Activated effector memory CD4-positive, alpha-beta T cell treated with anti-CD3 and anti-CD28 coated beads, Interleukin-2, amount 50 U/mL, for 16 hours (primary cell): ENCODE data around the gene ELN.
"Not testable (repeated sequence)": the region's sequence is repeated elsewhere in the genome, so short reads cannot be mapped to it uniquely, and the experiment has no call there.

Source experiments
- DNase-seq: peaks from one replicate; pipeline ENCODE4 v3.0.0-alpha.2; 2020

The ELN gene

GRCh38 chr7:74044366-74045350 is 16.7 kb downstream of the ELN start:
- no peak for DNase-seq

- DNase-seq, result not testable (repeated sequence)
These were observed 18.6 kb downstream of the ELN start for GRCh38 chr7:74046581-74046980.

GRCh38 chr7:74047804-74048380 is 19.9 kb downstream of the ELN start:
- DNase-seq, result no peak

- no peak for DNase-seq
These were observed 21.1 kb downstream of the ELN start for GRCh38 chr7:74048999-74049599.

- DNase-seq, result no peak
These were observed 22.2 kb downstream of the ELN start for GRCh38 chr7:74049997-74050798.

GRCh38 chr7:74051193-74051592 is 23.2 kb downstream of the ELN start:
- no peak for DNase-seq

GRCh38 chr7:74051629-74052410 is 23.8 kb downstream of the ELN start:
- no peak for DNase-seq

- DNase-seq, result no peak
These were observed 24.7 kb downstream of the ELN start for GRCh38 chr7:74052628-74053027.

GRCh38 chr7:74053589-74054186 is 25.7 kb downstream of the ELN start:
- no peak for DNase-seq

GRCh38 chr7:74056096-74056915 is 28.3 kb downstream of the ELN start:
- DNase-seq, result no peak

- DNase-seq, result no peak
These were observed 29.4 kb downstream of the ELN start for GRCh38 chr7:74057216-74057925.

- DNase-seq, result no peak
These were observed 30.0 kb downstream of the ELN start for GRCh38 chr7:74057987-74058386.

GRCh38 chr7:74058486-74058885 is 30.5 kb downstream of the ELN start:
- no peak for DNase-seq

- DNase-seq, result no peak
These were observed 31.1 kb downstream of the ELN start for GRCh38 chr7:74059037-74059436.

- no peak for DNase-seq
These were observed 32.0 kb downstream of the ELN start for GRCh38 chr7:74059681-74060588.

GRCh38 chr7:74061840-74062539 is 34.0 kb downstream of the ELN start:
- DNase-seq, result peak; percentile 87

GRCh38 chr7:74063223-74063641 is 35.3 kb downstream of the ELN start:
- no peak for DNase-seq

- no peak for DNase-seq
These were observed 35.7 kb downstream of the ELN start for GRCh38 chr7:74063646-74064045.
